Activated CD8-positive, alpha-beta memory T cell treated with anti-CD3 and anti-CD28 coated beads for 4 hours (primary cell): ENCODE measurements around the gene KRT83.

Source experiments
- DNase-seq, 2 donors: peaks; one replicate each; pipeline ENCODE4 v3.0.0-alpha.2; 2020; ENCODE audit warnings: low read depth in 2 of 2

KRT83 gene

GRCh38 chr12:52266514-52266913, 54.7 kb downstream of the KRT83 start:
- DNase-seq, result no peak

- DNase-seq, result no peak
Measured at GRCh38 chr12:52264435-52264825, 56.8 kb downstream of the KRT83 start.
